Measurements from ENCODE around the gene GABRR1. TPM values are rescaled to one million over a fixed set of nuclear protein-coding genes. Genes with fewer than 3 reads are reported as not detected.

Gene GABRR1
- total RNA-seq, 1 experiment from 2014 or later: not detected

GRCh38 chr6:89133981-89134380, 83.2 kb downstream of the GABRR1 start:
- Histone ChIP-seq H3K9ac (ENCODE audit: low read length) (no peak overlapping the region), H3K9me2 (ENCODE audit: insufficient read depth) (no peaks in the 10 kb centered on the region), H2AFZ (ENCODE audit: low read depth, low read length, poor library complexity, severe bottlenecking) (no peak overlapping the region), H3K4me3 (replicated peaks in 1 of 2; ENCODE audit: low read depth in 1 of 2, low read length in 2 of 2) (no peak overlapping the region), H3K9me3 (ENCODE audit: control insufficient read depth in 1 of 2, insufficient read depth in 1 of 2, low read depth in 1 of 2, low read length in 2 of 2) (no peaks in the 10 kb centered on the region), H3K27me3 (ENCODE audit: insufficient read depth, low read length) (no peaks in the 10 kb centered on the region), H3K79me2 (ENCODE audit: insufficient read depth, low read length) (no peaks in the 10 kb centered on the region), H3K4me1 (ENCODE audit: control insufficient read depth in 1 of 2, insufficient read depth in 2 of 2, low read length in 2 of 2) (peaks cover 1% of the 10 kb centered on the region in 2 experiments; a peak in 1 of 4 replicates), H3K27ac (ENCODE audit: low read depth, low read length) (no peak overlapping the region), H3K36me3 (ENCODE audit: control insufficient read depth in 1 of 2, insufficient read depth in 2 of 2, low read length in 2 of 2) (no peaks in the 10 kb centered on the region), H4K20me1 (ENCODE audit: insufficient read depth) (no peaks in the 10 kb centered on the region), H3K4me2 (ENCODE audit: low read length) (no peak overlapping the region)
- intact Hi-C loops (cut with micrococcal nuclease): no loop called here
- CTCF ChIA-PET: no interaction called here
- BruUV-seq (replicated peaks): no TSS peak
- ATAC-seq (no peak), DNase-seq (ENCODE audit: low read depth, low spot score) (no peak)
- TF ChIP-seq CTCF (IDR thresholded peaks at IDR 0.05 in 2 of 3, conservative IDR thresholded peaks at IDR 0.05 in 1 of 3; ENCODE audit: borderline replicate concordance in 1 of 3, insufficient read depth in 1 of 3, low read depth in 2 of 3, low read length in 2 of 3) (no peak), POLR2A (IDR thresholded peaks at IDR 0.05; ENCODE audit: borderline replicate concordance, extremely low read depth, insufficient read depth, insufficient read length) (no peak), YY1 (IDR thresholded peaks at IDR 0.05; ENCODE audit: extremely low read depth, insufficient replicate concordance, low read depth, low read length) (no peak), SRF (IDR thresholded peaks at IDR 0.05; ENCODE audit: low read depth) (no peak), TCF7L2 (IDR thresholded peaks at IDR 0.05; ENCODE audit: borderline replicate concordance, extremely low read depth, insufficient read depth, insufficient read length) (no peak), SP1 (IDR thresholded peaks at IDR 0.05; ENCODE audit: low read depth) (no peak), MAX (IDR thresholded peaks at IDR 0.05) (no peak)
- RAD21 ChIA-PET (ENCODE audit: low non-redundant PET in 1 of 2, low total read pairs in 2 of 2, uncharacterized antibody in 2 of 2, unreplicated experiment in 2 of 2): no interaction called here
- POLR2A ChIA-PET: no interaction called here

GRCh38 chr6:89132057-89132456, 85.1 kb downstream of the GABRR1 start:
- H3K79me2 ChIP-seq (ENCODE audit: insufficient read depth, low read length): no peaks in the 10 kb centered on the region
- ATAC-seq (no peak), DNase-seq (ENCODE audit: low read depth, low spot score) (no peak)
- H3K9ac ChIP-seq (ENCODE audit: low read length): no peak overlapping the region
- H3K36me3 ChIP-seq (ENCODE audit: control insufficient read depth in 1 of 2, insufficient read depth in 2 of 2, low read length in 2 of 2): no peaks in the 10 kb centered on the region
- intact Hi-C loops (cut with micrococcal nuclease): no loop called here
- no peaks in the 10 kb centered on the region for H3K4me1 ChIP-seq (ENCODE audit: control insufficient read depth in 1 of 2, insufficient read depth in 2 of 2, low read length in 2 of 2)
- ChIA-PET POLR2A (no interaction called here), CTCF (no interaction called here), RAD21 (ENCODE audit: low non-redundant PET in 1 of 2, low total read pairs in 2 of 2, uncharacterized antibody in 2 of 2, unreplicated experiment in 2 of 2) (no interaction called here)
- no peaks in the 10 kb centered on the region for H3K27me3 ChIP-seq (ENCODE audit: insufficient read depth, low read length)
- no peak overlapping the region for H3K4me3 ChIP-seq (replicated peaks in 1 of 2; ENCODE audit: low read depth in 1 of 2, low read length in 2 of 2)
- H2AFZ ChIP-seq (ENCODE audit: low read depth, low read length, poor library complexity, severe bottlenecking): no peak overlapping the region
- no peak overlapping the region for H3K4me2 ChIP-seq (ENCODE audit: low read length)
- H3K9me2 ChIP-seq (ENCODE audit: insufficient read depth): no peaks in the 10 kb centered on the region
- H3K27ac ChIP-seq (ENCODE audit: low read depth, low read length): no peak overlapping the region
- BruUV-seq (replicated peaks): no TSS peak
- H4K20me1 ChIP-seq (ENCODE audit: insufficient read depth): no peaks in the 10 kb centered on the region
- no peaks in the 10 kb centered on the region for H3K9me3 ChIP-seq (ENCODE audit: control insufficient read depth in 1 of 2, insufficient read depth in 1 of 2, low read depth in 1 of 2, low read length in 2 of 2)
- TF ChIP-seq ELF1 (IDR thresholded peaks at IDR 0.05; ENCODE audit: borderline replicate concordance, low read depth) (no peak), YY1 (IDR thresholded peaks at IDR 0.05; ENCODE audit: extremely low read depth, insufficient replicate concordance, low read depth, low read length) (no peak), ZFX (IDR thresholded peaks at IDR 0.05) (no peak), POLR2A (IDR thresholded peaks at IDR 0.05; ENCODE audit: borderline replicate concordance, extremely low read depth, insufficient read depth, insufficient read length) (no peak), ZBTB33 (IDR thresholded peaks at IDR 0.05; ENCODE audit: extremely low read depth, insufficient replicate concordance, low read length) (no peak), RAD21 (IDR thresholded peaks at IDR 0.05; ENCODE audit: low read depth) (no peak), JUND (IDR thresholded peaks at IDR 0.05) (no peak)
- TF ChIP-seq, protein P1, sequence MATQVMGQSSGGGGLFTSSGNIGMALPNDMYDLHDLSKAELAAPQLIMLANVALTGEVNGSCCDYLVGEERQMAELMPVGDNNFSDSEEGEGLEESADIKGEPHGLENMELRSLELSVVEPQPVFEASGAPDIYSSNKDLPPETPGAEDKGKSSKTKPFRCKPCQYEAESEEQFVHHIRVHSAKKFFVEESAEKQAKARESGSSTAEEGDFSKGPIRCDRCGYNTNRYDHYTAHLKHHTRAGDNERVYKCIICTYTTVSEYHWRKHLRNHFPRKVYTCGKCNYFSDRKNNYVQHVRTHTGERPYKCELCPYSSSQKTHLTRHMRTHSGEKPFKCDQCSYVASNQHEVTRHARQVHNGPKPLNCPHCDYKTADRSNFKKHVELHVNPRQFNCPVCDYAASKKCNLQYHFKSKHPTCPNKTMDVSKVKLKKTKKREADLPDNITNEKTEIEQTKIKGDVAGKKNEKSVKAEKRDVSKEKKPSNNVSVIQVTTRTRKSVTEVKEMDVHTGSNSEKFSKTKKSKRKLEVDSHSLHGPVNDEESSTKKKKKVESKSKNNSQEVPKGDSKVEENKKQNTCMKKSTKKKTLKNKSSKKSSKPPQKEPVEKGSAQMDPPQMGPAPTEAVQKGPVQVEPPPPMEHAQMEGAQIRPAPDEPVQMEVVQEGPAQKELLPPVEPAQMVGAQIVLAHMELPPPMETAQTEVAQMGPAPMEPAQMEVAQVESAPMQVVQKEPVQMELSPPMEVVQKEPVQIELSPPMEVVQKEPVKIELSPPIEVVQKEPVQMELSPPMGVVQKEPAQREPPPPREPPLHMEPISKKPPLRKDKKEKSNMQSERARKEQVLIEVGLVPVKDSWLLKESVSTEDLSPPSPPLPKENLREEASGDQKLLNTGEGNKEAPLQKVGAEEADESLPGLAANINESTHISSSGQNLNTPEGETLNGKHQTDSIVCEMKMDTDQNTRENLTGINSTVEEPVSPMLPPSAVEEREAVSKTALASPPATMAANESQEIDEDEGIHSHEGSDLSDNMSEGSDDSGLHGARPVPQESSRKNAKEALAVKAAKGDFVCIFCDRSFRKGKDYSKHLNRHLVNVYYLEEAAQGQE (IDR thresholded peaks at IDR 0.05; ENCODE audit: low read depth): no peak

Measured in HCT116 (cell line).